IPS-18c (cell line): ENCODE results near the gene ARHGAP20.

ENCODE experiments used
- H3K4me3 ChIP-seq: 2 replicates; pipeline ENCODE4 v1.7.0; 2013; ENCODE audit warnings: low read depth, mild to moderate bottlenecking, low read length, moderate library complexity; ENCODE audit not compliant: insufficient read depth
- H3K9me3 ChIP-seq: one replicate; pipeline ENCODE4 v1.6.1; 2013; ENCODE audit warnings: mild to moderate bottlenecking, low read length, moderate library complexity; ENCODE audit not compliant: control insufficient read depth, insufficient read depth

Gene ARHGAP20

GRCh38 chr11:110584150-110584549 is 128.1 kb downstream of the ARHGAP20 start:
- peaks cover 2% of the 10 kb centered on the region for H3K9me3 ChIP-seq
- no peak overlapping the region for H3K4me3 ChIP-seq

DNA sequence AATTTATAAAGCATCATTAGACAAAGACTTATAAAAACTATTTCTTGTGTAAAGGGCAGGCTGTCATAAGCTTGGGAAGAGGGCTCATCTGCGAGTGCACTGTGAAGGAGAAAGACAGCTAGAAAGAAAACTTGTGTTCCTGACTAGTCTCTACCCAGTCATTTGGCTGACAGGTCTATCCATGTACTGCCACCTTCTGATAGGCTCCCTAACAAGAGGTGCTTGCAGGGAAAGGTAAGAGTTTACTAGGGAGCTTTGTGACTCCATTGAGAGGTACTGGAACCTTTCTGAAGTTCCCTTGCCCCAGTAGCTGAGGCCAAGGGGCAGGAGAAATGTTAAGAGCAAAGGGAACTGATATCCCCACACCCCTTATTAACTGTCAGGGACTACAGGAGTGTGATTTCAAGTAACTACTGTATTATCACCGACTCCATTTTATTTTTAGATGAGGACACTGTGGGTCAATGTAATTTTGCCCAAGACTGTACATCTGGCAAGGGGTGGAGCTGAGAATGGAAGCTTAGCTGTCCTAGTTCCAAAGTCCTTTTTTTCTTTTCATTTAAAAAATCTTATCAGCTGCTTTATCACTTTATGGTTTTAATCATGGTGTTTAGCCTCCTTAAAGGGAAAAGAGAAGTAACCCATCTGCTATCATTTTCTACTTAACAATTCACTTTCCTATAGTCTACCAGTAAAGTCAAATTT is 129.4 kb downstream of the ARHGAP20 start:
- Histone ChIP-seq H3K9me3 (peaks cover 2% of the 10 kb centered on the region), H3K4me3 (no peak overlapping the region)

GRCh38 chr11:110580571-110580970 is 131.7 kb downstream of the ARHGAP20 start:
- no peak overlapping the region for H3K4me3 ChIP-seq
- peaks cover 2% of the 10 kb centered on the region for H3K9me3 ChIP-seq

GRCh38 chr11:110573411-110573810 is 138.8 kb downstream of the ARHGAP20 start:
- H3K9me3 ChIP-seq, result no peaks in the 10 kb centered on the region
- no peak overlapping the region for H3K4me3 ChIP-seq

GRCh38 chr11:110571081-110571720 is 141.0 kb downstream of the ARHGAP20 start:
- no peak overlapping the region for H3K4me3 ChIP-seq
- no peaks in the 10 kb centered on the region for H3K9me3 ChIP-seq

GRCh38 chr11:110566577-110566976 is 145.7 kb downstream of the ARHGAP20 start:
- no peak overlapping the region for H3K4me3 ChIP-seq
- peaks cover 2% of the 10 kb centered on the region for H3K9me3 ChIP-seq

DNA sequence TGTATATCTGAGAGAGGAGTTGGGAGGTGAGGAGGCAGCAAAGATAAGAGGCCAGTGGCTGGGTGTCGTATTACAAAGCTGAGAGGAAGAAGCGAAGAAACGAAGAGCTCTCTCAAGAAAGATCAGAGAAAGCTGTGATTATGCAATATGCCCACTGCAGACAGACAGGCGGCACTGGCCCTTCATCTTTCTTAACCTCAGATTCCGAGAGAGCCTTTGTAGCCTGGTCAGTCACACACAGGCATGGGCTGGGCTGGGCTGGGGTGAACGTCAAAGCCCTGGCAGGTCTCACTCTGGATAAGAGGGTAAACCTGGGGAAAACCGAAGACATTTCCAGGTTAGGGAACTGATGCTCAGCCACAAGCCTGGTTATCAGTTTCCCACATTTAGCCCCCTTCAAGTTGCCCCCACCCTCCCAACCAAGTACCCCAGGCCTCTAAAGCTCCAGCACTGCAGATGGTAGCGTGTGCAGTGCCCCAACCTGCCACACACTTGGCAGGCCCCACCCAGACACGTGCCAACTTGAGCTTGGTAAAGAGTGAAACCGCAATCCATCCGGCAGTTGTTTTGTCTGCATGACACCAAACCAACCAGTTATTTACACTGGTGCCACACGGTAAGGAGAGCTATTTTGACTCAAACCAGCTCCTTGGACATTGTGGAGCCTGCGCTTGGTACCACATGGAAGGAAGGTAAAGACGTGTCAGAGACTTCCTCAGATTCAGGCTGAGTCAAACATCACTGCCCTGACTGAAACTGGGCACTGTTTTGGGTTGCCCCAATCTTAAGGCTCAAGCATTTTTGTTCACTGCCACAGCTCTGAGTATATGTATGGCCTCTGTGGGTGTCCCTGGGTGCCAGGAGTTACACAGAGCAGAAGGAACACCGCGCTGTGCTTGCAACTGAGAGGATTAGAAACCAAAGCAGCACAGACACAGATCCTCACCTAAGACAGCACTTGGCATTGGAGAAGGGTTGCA is 146.6 kb downstream of the ARHGAP20 start:
- no peak overlapping the region for H3K4me3 ChIP-seq
- peaks cover 4% of the 10 kb centered on the region for H3K9me3 ChIP-seq

GRCh38 chr11:110564676-110565356 is 147.4 kb downstream of the ARHGAP20 start:
- Histone ChIP-seq H3K9me3 (peaks cover 6% of the 10 kb centered on the region), H3K4me3 (no peak overlapping the region)

DNA sequence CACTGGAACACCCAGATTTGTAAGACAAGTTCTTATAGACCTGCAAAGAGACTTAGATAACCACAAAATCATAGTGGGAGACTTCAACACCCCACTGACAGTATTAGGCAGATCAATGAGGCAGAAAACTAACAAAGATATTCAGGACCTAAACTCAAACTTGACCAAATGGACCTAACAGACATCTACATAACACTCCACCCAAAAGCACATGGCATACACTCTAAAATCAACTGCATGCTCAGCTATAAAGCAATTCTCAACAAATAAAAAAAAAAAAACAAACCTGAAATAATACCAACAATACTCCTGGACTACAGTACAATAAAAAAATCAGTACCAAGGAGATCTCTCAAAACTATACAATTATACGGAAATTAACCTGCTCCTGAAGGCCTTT is 167.5 kb downstream of the ARHGAP20 start:
- Histone ChIP-seq H3K4me3 (no peak overlapping the region), H3K9me3 (no peaks in the 10 kb centered on the region)

- Histone ChIP-seq H3K9me3 (no peaks in the 10 kb centered on the region), H3K4me3 (no peak overlapping the region)
Measured at GRCh38 chr11:110538154-110538553, 174.1 kb downstream of the ARHGAP20 start.

DNA sequence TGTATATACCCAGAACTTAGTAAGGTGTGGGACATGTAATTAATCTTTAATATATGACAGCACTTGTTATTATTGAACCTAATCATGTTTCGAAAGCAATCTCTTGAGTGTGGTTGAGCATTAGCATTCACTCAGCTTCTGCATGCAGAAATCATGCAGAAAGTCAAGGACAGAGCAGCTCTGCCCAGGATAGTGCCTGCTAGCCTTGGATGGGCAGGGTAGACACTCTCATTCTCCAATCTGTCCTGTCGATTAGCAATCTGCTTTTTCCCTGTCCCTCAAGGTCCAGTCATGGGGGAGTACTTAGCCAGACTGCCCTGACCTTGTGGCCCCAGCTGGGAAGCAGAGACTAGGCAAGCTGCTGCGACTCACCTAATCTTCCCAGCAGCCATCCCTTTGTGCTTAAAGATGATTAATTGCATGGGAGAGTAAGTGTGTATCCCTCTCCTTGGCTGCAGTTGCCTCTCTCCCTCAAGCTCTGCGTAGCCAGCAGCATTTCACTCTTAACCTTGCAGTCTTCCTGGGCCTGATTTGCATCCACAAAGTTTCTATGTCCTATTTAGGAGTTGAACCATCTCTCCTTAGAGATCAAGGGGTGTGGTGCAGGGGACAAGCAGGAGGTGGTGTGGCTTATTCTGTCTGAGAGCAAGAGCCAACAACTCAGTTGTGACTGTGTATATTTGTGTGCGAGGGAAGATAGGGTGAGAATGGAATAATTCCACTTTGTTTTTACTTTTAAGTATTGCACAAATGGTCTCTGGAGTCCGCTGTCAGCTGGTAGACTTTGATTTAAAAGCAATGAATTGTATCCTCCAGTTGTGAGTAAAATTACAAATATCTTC is 181.1 kb downstream of the ARHGAP20 start:
- no peak overlapping the region for H3K4me3 ChIP-seq
- no peaks in the 10 kb centered on the region for H3K9me3 ChIP-seq

- no peak overlapping the region for H3K4me3 ChIP-seq
- no peaks in the 10 kb centered on the region for H3K9me3 ChIP-seq
Measured at GRCh38 chr11:110529043-110529442, 183.2 kb downstream of the ARHGAP20 start.

DNA sequence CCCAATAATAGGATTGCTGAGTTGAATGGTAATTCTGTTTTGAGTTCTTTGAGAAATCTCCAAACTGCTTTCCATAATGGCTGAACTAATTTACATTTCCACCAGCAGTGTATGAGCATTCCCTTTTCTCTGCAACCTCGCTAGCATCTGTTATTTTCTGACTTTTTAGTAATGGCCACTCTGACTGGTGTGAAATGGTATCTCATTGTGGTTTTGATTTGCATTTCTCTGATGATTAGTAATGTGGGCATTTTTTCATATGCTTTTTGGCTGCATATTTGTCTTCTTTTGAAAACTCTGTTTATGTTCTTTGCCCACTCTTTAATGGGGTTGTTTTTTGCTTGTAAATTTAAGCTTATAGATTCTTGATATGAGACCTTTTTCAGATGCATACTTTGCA is 185.1 kb downstream of the ARHGAP20 start:
- H3K9me3 ChIP-seq, result no peaks in the 10 kb centered on the region

More for the DNA sequence above, 185.1 kb downstream of the ARHGAP20 start:
- H3K4me3 ChIP-seq, result no peak overlapping the region
